NCI-H748 (cell line): ENCODE measurements around the gene CD79B.
A peak's percentile ranks its signal among the peaks of the same experiment; 100 is the strongest.

Experiments used
- DNase-seq: peaks from one replicate; lab custom pipeline; 2025; ENCODE audit not compliant: unreplicated experiment; lab: John Stamatoyannopoulos, UW

The CD79B gene

DNA sequence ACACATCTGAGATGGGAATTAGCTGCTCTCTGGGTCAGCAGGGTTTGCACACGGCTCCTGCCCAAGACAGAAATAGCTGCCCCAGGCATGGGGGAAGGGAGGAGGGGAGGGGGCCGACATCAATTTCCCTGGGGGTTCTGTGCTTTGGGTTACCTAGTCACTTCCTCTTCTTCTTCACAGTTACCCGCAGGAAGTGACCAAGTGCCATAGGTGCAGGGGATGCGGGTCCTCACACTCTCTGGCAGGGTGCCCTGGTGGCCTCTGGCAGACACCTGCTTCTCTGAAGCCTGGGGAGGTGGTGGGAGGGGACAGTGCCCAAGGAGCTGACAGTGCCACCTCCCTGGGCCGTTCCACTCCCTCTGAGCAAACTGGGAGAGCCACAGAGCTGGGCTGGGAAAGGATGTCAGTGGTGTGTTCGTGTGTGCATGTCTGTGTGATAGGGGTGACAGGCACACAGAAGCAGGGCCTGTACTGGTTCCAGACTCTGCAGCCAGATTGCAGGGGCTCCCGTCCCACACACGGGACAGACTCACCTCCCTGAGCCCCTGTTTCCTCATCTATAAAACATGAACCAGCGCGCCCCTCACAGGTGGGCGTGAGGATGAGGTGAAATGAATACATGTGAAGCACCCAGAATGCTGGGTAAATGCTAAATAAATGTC lies 22.4 kb upstream of the CD79B start:
- DNase-seq, result no peak

DNA sequence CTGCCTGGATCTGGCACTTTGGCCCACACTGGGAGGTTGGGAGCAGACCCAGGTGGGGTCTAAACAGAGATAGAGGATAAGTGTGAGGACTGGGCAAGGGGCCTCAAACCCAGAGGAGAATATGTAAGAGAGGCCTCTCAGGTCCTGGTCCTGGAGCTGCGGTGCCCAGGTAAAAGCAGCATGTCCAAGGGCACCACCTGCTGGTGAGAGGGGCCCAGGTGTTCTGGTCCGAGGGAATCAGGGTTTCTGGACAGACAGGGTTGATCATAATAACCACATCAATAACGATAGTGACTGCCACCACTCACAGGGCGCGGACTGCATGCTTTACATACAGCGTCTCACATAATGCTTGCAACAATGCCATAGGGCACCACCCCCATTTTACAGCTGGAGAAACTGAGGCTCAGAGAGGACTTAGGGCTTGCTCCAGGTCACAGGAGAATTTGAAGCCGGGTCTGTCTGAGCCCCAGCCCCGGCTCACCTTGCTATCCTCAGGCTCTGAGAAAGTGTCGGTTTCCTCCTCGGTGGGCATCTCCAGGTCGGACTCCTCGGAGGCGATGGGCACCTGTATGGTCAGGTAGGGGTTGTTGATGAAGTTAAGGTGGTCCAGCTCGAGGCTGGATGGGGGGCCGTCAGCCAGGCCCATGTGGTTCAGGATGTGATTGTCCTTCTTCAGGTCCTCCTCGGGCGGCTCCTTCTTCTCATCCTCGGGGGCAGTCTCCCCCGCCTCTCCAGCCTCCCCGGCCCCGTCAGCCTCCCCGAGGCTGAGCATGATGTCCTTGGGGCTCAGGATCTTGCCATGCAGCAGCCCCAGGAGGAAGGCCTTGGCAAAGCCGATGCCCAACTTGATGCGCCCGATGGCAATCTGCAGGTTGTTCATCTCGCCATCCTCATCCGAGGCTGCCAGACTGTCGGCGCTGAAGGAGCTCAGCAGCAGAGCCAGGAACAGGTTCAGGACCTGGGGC lies 19.1 kb upstream of the CD79B start:
- DNase-seq, result peak; percentile 36

DNA sequence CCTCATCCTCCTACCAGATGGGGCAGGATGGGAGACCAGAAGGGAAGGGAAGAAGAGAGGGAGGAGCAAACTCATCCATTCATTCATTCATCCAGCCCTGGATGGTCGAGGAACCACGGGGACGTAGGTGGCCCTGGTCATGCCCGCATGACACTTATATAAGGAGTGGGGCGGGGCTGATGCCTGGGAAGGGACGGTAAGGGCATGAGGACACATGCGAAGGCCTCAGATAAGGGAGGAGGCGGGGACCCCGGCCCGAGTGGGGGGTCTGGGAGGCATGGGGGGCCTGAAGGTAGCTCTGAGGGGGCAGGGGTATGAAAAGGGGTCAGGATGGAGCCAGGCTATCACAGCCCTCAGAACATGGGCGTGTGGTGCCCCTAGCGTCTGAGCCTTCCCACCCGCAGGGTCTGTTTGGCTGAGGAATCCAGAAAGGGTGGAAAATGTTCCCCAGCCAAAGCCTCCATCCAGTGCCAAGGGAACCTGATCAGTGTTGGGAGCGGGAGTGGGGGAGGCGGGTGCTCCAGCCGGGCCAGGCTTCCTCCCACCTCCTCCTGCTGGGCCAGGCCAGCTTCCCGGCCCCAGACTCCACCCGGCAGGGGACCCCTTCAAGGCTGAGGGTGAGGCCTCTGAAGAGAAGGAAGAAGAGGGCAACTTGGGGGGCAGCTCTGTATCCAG lies 17.6 kb upstream of the CD79B start:
- DNase-seq, result no peak

DNA sequence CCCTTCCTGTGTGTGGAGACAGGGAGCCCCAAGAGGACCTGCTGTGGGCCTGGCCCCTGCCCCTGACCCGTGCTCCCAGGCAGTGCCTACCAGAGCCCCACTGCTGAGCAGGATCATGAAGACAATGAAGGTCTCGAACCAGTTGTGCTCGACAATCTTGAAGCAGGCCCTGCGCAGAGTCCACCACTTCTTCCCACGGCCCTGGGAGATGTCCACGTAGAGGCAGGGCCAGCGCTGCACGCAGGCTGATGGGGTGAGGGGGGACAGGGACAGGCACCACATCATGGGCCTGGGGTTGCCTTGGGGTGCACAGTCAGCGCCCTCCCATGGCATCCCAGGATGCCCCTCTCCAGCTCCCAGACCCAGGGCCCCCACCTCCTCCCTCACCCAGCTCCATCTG lies 16.4 kb upstream of the CD79B start:
- DNase-seq, result no peak

DNA sequence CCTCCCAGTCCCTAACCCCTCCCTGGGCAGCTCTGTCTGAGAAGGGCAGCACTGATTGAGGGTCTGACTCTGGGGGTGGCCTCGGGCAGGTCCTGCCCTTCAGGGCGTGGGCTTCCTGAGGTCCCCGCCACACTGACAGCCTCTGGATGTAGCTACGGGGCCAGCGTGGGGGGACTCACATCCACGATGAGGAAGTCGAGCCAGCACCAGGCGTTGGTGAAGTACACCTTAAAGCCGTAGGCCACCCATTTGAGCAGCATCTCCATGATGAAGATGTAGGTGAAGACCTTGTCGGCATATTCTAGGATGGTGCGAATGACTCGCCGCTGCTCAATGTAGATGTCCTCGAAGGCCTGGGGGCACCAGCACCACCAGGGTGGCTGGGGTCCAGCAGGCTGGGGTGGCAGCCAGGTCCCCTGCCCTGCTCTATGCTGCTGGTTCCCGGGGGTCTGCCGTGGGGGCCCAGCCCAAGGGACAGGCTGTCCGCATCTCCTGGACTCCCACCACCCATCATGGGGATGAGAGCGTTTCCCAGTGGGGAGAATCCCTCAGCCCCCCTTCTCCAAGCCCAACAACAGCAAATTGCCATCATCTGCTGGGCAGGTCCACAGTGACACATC lies 15.7 kb upstream of the CD79B start:
- DNase-seq, result no peak

DNA sequence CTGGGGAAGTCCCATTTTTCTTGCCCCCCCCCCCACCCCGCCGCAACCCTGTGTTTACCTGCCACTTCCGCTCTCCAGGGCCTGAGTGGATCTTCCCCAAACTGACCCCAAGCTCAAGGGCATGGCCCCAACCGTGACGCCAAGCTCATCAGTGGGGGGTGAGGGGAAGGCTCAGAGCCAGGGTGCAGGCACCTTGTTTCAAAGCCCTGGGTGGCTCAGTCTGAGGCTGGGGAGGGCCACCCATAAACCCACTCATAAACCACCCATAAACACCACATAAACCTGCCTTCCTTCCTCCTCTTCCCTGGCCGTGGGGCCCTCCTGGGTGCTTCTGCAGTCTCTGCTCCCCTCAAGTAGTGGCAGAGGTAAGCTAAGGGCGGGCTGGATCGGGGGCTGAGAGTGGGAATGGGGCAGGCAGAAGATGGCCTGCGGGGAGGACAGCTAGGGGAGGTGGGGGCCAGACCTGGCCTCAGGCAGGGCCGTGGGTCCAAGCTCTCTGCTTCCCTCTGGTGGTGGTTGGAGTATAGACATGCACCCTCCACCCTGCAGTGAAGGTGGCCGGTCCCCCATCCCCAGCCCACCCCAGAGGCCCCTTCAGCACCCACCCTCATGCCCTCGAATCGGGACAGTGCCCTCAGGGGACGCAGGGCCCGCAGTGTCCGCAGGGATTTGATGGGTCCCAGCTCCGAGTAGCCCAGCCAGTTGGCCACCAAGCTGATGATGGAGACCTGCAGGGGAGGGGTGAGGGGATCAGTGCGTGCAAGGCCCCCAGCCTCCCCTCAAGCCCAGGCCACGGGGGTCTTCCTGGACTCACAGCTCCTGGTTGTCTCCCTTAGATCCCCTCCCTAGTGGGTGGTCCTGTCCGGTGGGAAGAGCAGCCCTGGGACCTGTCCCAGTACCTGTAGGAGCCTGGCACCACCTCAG lies 14.6 kb upstream of the CD79B start:
- peak; percentile 11 for DNase-seq

DNA sequence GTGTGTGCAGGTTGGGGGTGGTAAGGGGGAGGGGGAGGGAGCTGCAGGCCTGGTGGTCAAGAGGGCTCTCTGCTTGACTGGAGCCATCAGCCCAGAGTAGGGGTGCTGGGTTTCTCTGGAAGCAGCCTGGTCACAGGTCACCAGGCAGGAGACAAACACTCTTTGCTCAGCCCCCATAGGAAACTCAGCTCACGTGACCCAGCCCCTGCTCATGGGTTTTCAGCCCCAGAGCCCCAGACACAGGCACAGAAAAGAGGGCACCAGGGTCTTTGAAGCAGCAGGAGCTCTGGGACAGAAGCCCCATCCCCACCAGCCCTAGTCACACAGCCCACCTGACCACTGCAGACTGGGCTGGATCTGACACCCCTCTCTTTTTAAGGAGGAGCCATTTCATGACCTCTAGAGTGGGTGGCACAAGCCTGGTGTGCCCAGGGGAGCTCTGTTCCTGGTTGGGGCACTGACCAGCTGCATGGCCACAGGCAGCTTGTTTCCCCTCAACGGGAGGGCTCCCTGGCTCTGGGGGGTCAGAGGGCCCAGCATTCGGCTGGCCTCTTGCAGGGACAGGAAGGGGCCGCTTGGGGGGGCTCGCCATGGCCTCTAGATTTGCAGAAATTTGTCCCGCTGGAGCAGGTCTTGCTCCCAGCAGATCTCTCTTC lies 13.8 kb upstream of the CD79B start:
- no peak for DNase-seq

DNA sequence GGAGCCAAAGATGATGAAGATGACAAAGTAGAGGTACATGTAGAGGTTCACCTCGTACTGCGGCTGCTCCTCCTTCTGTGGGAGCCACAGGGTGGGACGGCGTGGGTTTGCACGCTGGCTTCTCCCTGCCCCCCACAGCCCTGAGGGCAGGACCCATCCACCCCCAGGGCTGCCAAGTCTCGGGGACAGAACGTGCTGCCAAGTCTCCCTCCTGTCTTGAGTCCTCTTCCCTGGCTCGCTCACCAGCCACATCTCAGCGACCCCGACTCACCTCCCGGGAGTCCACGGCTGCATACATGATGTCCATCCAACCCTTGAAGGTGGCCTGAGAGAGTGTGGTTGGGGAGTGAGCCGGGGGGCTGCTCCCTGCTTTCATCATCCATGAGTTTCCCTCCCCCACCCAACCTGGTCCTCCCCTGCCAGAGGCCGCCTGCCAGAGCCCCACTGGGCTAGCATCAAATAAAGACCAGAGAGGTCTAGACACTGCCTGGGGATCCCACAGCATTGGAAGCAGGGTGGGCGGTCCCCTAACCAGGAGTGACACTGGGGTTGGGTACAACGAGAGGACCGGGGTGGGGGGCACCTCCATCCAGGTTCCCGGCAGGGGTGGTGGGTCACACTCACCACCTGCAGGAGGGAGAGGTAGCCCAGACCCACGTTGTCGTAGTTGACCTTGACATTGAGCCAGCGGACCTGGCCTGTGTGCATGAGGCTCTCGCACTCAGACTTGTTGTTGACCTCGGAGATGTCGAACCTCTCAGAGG lies 12.8 kb upstream of the CD79B start:
- DNase-seq, result no peak

DNA sequence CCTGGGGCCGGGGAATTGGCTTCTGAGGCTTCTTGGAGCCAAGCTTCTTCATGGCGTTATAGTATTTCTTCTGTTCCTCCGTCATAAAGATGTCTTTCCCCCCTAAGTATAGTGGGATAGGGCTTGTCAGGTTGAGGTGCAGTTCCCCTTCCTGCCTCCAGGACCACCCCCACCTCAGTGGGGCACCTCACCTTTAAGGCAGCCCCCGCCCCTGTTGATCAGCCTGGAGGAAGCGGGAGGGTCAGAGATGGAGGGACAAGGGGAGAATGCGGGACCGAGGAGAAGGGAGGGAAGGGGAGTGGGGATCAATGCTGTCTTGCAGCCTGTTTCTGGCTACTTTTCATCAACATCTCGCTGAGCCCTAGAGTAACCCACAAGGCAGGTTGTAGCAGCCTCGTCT lies 11.6 kb upstream of the CD79B start:
- DNase-seq, result no peak

DNA sequence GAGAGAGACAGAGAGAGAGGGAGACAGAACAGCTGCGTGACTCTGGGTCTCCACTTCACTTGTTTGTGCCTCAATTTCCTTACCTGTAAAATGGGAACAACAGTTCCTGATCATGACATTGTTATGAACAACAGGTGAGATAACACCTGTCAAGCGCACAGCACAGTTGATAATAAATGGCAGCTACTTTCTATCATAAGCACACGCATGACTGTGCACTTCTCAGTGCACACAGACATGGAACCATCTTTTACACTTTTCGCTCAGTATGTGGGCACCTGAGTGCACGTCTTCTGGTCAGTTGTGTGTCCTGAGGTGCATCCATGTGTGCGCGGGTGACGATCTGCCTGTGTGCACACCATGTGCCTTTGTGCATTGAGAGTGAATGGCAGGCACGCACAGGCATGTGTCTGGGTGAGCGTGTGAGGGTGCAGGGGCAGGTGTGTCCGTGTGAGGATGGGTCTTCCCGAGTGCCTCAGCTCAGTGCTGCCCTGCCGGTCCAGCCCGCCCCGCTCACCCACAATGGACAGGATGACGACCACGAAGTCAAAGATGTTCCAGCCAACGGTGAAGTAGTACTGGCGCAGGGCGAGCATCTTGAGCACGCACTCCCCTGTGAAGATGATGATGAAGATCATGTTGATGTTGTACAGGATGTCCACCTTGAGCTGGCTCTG lies 10.3 kb upstream of the CD79B start:
- DNase-seq, result no peak

DNA sequence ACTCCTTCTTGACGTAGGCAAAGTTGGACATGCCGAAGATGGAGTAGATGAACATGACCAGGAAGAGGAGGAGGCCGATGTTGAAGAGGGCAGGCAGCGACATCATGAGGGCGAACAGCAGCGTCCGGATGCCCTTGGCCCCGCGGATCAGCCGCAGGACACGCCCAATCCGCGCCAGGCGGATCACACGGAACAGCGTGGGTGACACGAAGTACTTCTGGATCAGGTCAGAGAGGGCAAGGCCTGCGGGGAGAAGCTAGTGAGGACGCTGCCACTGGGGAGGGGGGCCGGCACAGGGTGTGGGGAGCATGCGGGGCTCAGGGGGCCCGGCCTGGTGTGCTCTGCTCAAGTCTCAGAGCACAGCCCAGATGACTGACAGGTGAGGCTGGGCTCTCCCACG lies 9.6 kb upstream of the CD79B start:
- DNase-seq, result no peak

DNA sequence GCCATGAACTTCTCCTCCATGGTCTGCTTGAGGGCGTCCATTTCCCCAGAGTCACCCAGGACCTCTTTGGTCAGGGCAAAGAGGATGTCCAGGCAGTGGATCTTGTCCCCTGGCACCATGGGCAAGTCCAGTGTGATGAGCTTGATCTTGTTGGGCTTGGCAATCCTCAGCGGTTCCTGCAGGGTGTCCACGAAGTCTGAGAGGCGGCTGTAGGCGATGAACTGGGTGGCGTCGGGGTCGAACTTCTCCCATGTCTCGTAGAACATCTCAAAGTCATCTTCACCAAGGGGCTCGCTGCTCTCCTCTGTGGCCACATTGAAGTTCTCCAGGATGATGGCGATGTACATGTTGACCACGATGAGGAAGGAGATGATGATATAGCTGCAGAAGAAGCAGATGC lies 9.0 kb upstream of the CD79B start:
- no peak for DNase-seq

DNA sequence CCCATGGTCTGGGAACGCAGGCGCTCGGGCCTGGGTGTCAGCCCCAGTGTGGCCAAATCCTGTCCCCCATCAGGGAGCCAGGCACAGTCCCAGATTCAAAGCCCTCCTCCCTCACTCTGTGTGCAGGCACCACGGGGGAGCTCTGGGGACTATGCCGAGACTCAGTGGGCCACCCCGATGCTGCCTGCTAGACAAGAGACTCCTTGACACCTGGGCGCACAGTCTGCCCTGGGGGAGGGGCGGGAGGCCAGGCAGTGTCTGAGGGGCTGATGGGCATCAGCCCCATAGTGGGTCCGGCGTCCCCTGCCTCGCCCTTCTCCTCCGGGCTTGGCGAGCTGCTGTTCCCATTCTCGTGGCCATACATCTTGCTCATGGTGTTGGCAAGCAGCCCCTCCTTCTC lies 8.5 kb upstream of the CD79B start:
- no peak for DNase-seq

DNA sequence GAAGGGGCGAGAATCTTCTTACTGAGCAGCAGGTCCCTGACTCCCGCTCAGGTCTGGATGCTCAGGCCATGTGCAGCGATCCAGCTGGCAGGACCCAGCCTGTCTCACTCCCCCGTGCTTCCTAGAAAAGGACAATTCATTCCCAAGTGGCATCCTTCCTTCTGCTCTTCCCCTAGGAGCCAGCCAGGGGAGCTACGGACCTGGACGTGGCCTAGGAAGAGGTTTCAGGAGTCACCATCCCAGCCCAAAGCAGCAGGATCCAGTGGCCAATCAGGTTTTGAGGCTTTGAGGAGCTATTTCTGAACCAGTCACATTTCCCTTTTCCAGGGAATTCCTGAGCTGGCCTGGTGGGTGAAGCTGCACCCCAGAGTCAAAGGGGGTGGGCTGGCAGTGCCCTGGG lies 7.8 kb upstream of the CD79B start:
- DNase-seq, result no peak

DNA sequence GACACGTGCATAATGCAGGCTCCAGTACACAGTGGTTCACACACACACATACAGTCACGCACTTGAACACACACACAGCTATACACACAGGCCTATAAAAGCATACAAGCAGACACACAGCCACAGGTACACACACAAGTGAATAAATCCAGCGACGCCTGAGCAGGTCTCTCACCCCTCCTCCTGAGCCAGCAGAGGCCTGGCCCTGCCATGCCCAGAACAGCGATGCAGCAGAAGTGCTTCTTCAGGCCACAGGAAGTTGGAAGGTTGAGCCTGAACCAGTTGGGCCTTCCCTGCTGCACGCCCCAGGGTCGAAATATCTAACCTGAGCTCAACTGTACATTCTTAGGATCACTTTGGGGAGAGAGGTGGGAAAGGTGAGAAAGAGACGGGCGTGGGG lies 7.3 kb upstream of the CD79B start:
- no peak for DNase-seq

DNA sequence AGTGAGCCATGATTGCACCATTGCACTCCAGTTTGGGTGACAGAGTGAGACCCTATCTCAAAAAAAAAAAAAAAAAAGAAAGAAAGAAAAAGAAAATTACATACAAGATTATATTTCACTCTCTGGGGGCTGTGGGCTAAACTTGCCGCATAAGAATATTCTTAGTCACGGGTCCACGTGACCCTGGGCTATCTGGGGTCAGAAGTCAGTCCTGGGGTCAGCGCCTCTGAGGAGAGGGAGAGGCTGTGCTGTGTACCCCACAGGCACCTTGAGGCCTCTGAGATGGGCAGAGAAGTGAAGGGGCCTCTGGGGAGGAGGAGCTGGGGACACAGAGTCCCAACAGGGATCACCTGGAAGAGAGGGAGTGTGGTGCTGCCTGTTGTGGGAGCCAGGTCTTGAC lies 5.8 kb upstream of the CD79B start:
- DNase-seq, result no peak

DNA sequence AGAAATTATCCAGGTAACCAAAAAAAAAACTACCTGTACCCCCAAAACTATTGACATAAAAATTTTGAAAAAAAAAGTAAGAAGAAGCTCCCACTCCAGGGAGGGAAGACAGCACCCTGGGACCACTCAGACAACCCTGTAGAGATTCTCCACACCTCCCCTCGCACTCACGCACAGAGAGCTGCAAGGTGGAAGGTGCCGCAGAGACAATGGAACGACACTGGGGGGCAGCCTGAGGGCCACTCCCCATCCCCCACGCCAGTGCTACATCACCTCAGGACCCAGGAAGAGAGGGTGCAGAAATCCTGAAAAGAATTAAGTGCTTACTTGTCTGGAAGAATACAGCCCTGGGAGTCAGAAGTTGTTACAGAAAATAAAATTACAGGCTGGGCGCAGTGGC lies 5.2 kb upstream of the CD79B start:
- no peak for DNase-seq
